Retina (tissue), 1 donor: Measurements from ENCODE around the gene DDRGK1.

ENCODE experiments used
- DNase-seq: peaks from one replicate; pipeline ENCODE4 v3.0.0-alpha.2; 2016

The DDRGK1 gene

GRCh38 chr20:3204124-3204794, at the start of gene DDRGK1:
Gene DDRGK1, minus strand, starts transcription at chr20:3204682. Its CDS starts 55 bp downstream, at chr20:3204627.
- peak; percentile 97 for DNase-seq

DNA sequence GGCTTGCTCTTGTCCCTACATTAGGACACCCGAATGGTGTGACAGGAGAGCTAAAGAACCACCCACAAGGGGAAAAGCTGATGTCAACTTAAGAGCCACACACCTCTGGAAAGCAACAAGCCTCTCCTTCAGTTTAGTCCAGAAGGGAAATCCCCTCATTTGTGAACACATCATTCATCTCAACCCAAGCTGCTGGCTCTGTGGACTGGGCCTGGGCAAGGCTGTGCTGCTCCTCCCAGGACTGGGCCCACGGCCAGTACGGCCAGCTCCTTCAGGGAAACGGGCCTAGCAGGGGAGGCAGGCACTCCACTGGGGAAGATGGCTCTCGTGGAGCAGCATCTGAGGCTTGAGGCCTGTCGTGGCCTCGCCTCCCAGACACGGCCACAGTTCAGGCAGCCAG, 47.3 kb upstream of the DDRGK1 start:
- DNase-seq = no peak

- no peak for DNase-seq
Observed at GRCh38 chr20:3250091-3250504, 45.6 kb upstream of the DDRGK1 start.

GRCh38 chr20:3248993-3249347, 44.5 kb upstream of the DDRGK1 start:
- no peak for DNase-seq

DNA sequence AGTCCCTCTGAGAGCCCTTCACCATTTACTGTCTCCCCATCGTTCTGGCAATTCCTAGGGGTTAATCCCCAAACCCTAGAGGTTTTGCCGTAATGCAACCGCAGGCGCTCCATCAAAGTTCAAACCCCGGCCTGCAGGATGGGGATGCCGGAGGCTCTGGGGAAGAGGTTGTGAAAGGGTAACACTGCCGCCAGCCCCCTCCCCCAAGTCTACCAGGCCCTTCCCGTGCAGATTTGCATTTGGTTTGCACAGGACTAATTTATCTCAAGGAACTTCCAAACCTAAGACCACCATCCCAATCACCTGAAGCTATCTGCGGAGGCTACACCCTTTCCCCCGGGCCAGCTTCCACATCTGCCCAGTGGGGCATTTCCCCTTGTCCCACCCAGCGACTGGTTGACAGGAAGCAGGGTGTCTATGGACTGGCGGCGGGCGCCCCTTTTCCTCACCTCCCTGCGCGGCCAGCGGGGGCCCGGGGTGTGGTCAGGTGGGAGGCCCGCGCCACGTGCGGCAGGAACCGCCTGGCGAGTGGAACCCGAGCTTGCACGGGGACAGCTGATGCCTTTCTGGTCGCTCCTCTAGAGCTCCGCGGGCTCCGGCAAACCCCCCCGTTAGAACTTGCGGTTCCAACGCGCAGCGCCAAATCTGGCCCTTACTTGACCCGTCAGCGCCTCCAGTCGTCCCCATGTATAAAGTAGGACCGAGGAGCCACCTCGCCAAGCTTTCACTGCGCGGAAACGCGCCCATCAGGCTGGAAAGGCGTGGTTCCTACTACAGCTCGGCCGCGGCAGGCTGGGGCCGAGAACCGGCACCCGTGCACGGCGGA, 43.9 kb upstream of the DDRGK1 start:
- peak; percentile 54 for DNase-seq

DNA sequence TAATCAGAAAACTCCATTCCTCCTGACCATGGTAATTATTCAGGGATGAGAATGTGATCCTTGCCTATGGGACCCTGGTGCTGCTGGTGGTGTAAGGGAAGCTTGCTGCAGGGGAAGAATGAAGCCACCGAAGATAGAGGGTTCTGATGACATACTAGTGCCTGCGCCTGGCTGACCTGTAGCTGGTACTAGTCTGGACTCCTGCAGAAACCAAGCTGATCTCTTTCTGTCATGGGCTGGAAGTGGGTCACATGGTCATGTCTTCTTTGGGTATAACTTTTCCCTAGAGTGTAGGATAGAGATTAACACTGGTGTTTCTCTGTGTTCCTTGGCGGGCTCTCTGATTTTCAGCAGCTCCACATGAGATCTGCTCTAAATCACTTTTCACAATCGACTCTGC, 43.2 kb upstream of the DDRGK1 start:
- DNase-seq = peak; percentile 15

DNA sequence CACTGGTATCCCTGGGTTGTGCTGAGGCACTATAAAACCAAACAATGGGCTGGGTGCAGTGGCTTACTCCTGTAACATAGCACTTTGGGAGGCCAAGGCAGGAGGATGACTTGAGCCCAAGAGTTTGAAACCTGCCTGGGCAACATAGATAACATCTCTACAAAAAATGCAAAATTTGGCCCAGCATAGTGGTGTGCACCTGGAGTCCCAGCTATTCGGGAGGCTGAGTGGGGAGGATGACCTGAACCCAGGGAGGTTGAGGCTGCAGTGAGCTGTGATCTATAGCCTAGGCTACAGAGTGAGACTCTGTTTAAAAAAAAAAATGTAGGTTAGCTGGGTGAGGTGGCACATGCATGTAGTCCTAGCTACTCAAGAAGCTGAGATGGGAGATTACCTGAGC, 42.2 kb upstream of the DDRGK1 start:
- no peak for DNase-seq

DNA sequence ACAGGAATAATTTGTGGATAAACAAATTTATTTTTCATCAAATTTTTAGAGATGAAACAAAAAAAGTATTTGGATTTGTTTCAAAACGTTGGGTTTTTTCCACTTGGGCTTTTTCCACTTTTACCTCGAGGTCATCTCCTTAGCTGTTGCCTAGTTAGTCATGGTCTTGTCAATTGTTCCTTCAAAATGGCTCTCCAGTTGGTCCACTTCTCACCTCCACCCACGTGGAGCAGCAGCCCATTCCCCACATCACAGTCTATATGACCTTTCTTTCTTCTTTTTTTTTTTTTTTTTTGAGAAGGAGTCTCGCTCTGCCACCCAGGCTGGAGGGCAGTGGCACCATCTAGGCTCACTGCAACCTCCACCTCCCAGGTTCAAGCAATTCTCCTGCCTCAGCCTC, 41.2 kb upstream of the DDRGK1 start:
- no peak for DNase-seq

DNA sequence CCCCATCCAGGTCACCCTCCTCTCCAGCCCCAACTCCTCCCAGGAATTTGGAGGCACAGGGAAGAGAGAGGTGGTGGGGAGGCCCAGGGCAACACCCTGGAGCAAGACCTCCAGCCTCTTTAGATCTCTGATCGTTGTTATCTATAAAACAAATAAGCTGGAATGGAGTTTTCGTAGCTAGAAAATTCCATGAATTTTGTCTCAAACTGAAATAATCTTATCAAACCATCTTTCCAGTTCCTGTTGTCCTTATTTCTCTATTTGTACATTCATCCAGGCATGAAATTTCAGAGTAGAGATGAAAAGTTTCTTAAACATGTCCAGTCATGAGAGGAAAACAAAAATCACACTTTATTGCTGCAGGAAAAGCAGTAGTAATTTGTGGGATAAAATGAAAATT, 40.7 kb upstream of the DDRGK1 start:
- DNase-seq = no peak

GRCh38 chr20:3244613-3245012, 40.1 kb upstream of the DDRGK1 start:
- DNase-seq = no peak

- no peak for DNase-seq
Observed at GRCh38 chr20:3243718-3244358, 39.4 kb upstream of the DDRGK1 start.

GRCh38 chr20:3242172-3242692, 37.8 kb upstream of the DDRGK1 start:
- DNase-seq = no peak

DNA sequence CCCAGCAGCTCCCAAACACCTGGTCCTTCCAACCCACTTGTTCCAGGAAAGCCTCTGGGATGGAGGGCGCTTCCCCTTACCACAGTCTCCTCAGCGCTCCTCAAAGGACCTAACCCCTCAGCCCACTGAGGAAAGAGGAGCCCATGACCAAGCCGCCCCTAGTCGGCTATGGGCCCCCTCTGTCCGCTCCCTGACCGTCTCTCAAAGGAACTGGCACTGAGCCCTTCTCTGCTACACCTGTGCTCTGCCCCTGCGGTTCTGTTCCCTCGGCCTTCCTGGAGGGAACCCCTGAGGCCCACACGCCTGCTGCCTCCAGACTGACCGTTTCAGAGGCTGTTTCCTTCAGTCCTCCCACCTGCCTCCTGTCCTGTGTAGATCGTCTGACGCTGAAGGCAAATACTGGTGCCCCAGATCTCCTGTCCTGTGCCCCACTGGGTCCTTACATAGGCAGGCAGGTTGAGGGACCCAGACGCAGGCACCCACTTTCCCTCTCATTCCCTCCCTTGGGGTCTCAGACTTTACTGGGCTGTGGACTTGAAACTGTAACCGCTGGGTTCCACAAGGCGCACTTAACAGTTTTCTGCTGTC, 36.4 kb upstream of the DDRGK1 start:
- DNase-seq = no peak

GRCh38 chr20:3239867-3240775, 35.6 kb upstream of the DDRGK1 start:
- no peak for DNase-seq

DNA sequence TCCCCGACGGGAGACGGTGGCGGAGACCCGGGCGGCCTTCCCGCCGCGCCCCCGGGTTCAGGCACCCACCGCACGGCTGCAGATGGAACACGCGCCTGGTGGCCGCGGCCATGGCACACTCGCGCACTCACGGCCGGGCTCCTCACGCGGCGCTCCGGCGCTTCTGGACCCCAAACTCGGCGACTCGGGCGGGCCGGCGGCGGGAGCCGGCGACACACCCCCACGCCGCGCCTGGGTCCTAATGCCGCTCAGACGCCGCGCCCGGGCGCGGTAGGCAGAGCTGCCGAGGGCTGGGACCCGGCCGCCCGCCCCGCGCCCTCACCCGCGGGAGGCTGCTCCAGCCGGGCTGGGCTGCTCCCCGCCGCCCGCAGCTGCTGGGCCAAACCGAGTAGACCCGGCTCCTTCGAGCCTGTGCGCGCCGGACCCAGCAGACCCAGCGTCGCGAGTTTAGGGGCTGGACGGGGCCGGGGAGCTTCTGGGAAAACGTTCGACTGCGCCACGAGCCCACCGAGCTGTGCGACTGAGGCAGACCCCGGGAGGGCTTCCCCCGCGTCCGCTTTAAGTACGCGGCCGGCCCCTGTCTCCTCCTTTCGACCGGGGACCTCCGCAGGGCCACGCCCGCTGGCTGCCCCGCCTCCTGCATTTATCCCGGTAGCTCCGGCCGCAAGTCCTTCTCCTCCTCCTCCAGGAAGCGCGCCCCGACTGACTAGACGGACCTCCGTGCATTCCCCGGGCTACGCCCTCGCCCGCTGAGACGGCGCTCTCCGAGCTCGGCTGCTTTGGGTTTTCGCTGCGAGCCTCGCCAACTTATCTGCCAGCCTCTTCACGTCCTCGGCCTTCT, 34.8 kb upstream of the DDRGK1 start, which contains the start of gene SLC4A11:
SLC4A11 (minus strand) TSS at position 165 of the 841 bp plus-strand sequence; CDS start at position 112, 53 bp downstream.
- DNase-seq = peak; percentile 63

GRCh38 chr20:3238616-3239025, 34.1 kb upstream of the DDRGK1 start:
- DNase-seq = peak; percentile 61

DNA sequence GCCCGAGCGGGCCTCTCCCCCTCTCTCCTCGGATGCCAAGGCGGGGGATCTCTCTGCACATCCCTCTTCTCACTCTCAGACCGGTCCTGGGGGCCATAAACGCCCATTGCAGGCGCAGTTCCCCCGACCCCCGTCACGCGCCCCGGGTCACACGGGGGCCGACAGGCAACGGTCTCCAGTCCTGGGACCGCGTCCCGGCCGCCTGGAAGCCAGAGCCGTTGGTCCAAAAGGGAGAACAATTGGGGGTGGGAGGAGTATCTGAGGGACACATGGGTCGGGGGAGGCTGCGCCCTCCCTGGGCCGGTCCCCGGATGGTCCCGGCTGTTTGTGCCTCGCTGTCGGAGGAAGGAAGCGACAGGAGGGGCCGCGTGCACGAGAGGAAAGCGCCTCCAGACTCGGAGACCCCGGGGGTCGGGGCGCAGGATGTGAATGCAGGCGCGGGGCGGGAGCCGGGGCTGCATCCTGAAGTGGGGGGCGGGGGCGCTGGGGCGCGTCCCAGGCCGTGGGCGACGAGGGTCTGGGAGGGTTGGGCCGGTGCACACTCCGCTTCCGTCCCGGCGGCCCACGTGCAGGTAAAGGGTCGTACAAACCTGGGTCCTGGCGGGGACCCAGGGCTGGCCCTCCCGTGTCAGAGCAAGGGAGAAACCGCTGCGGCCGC, 33.6 kb upstream of the DDRGK1 start:
- DNase-seq = peak; percentile 52

- DNase-seq = no peak
Observed at GRCh38 chr20:3237011-3237957, 32.8 kb upstream of the DDRGK1 start.

DNA sequence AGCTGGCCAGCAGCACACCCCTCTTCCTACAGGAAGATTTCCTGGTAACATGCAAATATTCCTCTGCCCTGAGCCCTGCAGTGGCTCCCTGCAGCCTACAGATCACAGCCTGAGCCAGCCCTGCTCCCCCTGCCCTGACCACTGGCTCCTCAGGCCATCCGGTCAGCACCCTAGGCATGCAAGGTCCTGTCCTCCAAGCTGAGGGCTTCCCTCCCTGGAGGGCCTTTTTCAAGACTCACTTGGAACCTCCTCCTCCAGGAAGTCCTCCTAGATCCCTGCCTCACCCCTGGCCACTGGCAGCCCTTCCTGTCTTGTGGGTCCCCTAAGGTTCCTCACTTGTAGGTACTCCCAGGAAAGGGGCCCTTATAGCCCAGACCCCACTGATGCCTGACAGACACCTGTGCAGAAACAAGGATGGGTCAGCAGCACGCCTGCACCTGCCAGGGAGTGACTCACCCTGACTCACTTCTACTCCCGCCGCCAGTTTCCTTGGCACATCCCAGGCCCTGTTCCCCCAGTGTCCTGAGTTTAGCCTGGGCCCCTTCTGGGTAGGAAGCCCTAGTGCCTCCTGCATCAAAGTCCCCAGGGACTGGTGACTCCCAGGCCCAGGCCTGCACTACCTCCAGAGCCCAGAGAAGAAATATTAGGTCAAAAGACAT, 31.3 kb upstream of the DDRGK1 start:
- DNase-seq = no peak
